Astrocyte (in vitro differentiated cells and primary cell): ENCODE results near the gene CLIP4.

Experiments
- EZH2 ChIP-seq: IDR thresholded peaks from 2 replicates; pipeline ENCODE4 v1.6.1; 2012; ENCODE audit warnings: mild to moderate bottlenecking, low read length, inconsistent platforms; ENCODE audit not compliant: insufficient read depth
- TF ChIP-seq, protein P1 (sequence below): IDR thresholded peaks from 2 replicates; pipeline ENCODE4 v1.5.1; 2011; ENCODE audit warnings: low read depth, mild to moderate bottlenecking, inconsistent platforms, low read length, moderate library complexity; ENCODE audit not compliant: insufficient read depth

DNA sequence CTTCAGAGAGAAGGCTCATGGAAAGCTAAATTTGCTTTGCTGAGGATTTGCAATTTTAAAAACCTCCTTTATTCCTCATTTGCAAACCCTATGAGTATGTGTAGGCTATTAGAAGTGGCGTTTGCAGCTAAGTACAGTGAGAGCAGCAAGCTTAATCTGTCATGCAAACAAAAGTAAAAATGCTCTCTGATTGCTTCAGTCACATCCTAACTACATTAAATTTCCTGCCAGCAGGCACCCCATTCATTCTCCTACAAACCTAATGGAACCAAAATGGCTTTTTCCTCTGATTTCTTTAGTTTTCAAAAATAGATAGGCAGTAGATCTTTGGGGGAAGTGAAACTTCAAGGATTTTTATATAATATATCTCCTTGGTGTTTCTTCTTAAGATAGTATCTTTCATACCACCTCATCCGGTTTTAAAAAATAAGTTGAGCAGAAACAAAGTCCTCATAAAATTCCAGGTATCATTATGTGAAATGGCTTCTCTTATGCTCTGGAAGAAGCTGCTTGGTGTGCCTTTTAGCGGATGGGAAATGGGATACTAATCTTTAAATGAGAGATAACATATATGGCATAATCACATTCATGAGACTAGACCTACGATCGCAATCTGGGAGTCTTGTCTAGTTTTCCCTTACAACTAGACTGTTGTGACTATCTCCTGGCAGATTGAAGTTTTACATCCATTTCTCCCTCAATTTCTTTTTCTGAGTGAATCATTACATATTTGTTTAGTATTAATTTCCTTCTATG is 49.1 kb downstream of the CLIP4 start:
- TF ChIP-seq EZH2: no peak
- TF ChIP-seq, protein P1, sequence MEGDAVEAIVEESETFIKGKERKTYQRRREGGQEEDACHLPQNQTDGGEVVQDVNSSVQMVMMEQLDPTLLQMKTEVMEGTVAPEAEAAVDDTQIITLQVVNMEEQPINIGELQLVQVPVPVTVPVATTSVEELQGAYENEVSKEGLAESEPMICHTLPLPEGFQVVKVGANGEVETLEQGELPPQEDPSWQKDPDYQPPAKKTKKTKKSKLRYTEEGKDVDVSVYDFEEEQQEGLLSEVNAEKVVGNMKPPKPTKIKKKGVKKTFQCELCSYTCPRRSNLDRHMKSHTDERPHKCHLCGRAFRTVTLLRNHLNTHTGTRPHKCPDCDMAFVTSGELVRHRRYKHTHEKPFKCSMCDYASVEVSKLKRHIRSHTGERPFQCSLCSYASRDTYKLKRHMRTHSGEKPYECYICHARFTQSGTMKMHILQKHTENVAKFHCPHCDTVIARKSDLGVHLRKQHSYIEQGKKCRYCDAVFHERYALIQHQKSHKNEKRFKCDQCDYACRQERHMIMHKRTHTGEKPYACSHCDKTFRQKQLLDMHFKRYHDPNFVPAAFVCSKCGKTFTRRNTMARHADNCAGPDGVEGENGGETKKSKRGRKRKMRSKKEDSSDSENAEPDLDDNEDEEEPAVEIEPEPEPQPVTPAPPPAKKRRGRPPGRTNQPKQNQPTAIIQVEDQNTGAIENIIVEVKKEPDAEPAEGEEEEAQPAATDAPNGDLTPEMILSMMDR: no peak
